HG03095 (cell line): Measurements from ENCODE around the gene CBLIF.
"Not testable (repeated sequence)": the region's sequence is repeated elsewhere in the genome, so short reads cannot be mapped to it uniquely, and the experiment has no call there.

Source experiments
- ATAC-seq: cut with Tn5 transposase; IDR thresholded peaks from one replicate; pipeline ENCODE4 v1.9.1; 2021; ENCODE audit warnings: moderate library complexity; ENCODE audit not compliant: unreplicated experiment

The CBLIF gene

GRCh38 chr11:59800390-59801025 is 44.8 kb downstream of the CBLIF start:
- no peak for ATAC-seq

GRCh38 chr11:59794417-59794816 is 50.9 kb downstream of the CBLIF start:
- ATAC-seq = no peak

GRCh38 chr11:59792507-59792906 is 52.8 kb downstream of the CBLIF start:
- ATAC-seq = no peak

GRCh38 chr11:59791639-59792038 is 53.7 kb downstream of the CBLIF start:
- no peak for ATAC-seq

- no peak for ATAC-seq
Measured at GRCh38 chr11:59787816-59788215, 57.5 kb downstream of the CBLIF start.

GRCh38 chr11:59787255-59787588 is 58.1 kb downstream of the CBLIF start:
- no peak for ATAC-seq

- no peak for ATAC-seq
Measured at GRCh38 chr11:59785818-59786217, 59.5 kb downstream of the CBLIF start.

GRCh38 chr11:59784441-59784840 is 60.9 kb downstream of the CBLIF start:
- ATAC-seq = not testable (repeated sequence)

GRCh38 chr11:59783632-59784090 is 61.6 kb downstream of the CBLIF start:
- ATAC-seq = no peak

GRCh38 chr11:59782080-59782479 is 63.2 kb downstream of the CBLIF start:
- ATAC-seq = no peak

GRCh38 chr11:59779487-59779886 is 65.8 kb downstream of the CBLIF start:
- no peak for ATAC-seq
